HG03139 (cell line): ENCODE results near the gene ST8SIA4.

Experiments
- ATAC-seq: cut with Tn5 transposase; IDR thresholded peaks from one replicate; pipeline ENCODE4 v1.9.1; 2021; ENCODE audit not compliant: unreplicated experiment

Gene ST8SIA4

DNA sequence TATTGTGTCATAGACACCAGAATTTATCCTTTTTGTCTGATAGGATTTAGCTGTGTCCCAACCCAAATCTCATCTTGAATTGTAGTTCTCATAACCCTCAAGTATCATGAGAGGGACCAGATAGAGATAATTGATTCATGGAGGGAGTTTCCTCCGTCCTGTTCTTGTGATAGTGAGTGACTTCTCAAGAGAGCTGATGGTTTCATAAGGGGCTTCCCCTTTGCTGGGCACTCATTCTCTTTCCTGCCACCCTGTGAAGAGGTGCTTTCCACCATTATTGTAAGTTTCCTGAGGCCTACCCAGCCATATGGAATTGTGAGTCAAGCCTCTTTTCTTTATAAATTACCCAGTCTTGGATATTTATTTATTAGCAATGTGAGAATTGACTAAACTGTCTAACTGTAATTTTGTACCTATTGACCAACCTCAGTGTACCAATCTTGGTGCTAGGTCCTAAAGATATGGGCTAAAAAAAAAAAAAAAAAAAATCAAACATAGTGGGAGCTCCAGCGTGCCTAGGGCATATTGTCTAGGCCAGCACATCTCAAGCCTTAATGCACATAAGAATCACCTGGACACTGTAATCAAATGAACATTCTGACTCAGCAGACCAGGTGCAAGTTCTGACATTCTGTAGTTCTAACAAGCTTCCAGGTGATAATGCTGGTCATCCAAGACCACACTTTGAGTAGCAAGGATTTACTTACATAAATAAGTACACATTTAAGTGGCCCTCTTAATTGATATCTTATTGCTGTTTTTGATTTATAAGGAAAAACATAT, 30.5 kb downstream of the ST8SIA4 start:
- ATAC-seq = no peak

DNA sequence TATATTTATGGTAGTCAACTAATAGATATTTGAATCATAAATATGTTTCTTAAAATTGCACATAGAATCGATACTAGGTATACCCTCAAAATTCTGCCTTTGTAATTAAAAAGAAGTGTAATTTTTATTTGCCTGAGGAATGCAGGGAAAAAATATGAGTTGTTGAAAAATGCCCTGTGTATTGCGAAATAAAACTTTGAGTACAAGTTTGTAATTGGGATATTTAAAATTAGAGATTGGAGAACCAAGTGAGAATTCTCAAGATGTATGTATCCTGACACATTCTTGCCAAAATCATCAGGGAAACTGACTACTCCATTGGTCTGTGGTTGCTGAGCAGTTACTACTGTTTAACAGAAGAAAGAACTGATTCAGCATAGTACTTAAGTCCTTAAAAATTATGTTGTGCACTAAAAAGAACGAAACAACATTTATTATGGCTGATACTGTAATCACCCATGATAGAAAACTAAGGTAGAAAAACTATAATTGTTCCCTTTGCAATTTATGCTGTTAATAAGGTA, 36.0 kb downstream of the ST8SIA4 start:
- no peak for ATAC-seq

DNA sequence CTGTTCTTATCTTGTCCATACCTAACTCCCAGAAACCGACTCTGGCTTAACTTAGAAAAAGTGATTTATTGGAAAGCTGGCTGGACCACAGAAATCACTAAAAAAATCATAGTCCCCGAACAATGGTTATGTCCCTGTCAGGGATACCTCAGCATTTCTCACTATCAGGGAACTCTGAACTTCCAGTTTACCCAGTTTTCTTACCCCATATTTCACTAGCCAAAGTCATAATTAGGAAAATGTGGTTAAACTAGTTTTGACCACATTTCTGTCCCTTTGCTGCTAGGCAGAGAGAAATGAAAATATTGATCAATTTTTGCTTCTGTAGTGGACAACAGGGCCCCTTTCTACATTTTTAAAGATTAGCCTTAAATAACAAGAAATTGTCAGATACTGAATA, 38.2 kb downstream of the ST8SIA4 start:
- no peak for ATAC-seq

DNA sequence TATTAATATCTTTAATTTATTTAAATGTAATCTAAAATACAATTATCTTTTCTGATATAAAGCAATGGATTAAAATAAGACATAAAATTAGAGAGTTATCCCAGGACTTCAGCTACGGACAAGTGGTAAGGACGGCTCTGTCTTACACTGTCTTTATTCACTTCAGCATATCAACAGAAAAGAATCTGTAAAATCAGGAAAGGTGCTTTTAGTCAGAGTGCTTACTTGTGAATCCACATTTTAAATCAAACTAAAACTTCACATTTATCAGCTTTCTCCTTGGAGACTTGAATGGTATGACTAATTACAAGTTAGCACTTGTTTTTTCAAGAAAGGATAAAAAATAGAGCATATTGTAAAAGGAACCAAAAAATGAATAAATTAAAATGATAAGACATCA, 39.3 kb downstream of the ST8SIA4 start:
- ATAC-seq = no peak

DNA sequence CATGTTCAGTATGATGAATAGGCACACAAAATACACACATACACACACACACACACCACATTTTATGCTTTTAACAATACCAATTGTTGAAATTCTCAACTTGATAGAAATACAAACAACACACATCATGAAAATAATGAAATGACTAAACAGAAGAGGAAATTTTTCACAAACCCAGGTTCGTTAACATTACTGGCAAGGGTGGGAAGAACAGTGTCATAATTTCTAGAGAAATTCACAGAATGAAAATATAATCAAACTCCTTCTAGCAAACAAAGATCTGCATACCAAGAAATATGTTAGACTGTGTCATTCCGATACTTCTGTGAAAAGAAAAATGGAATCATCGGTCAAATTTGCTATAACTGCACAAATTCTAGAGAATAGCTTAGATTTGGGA, 41.9 kb downstream of the ST8SIA4 start:
- no peak for ATAC-seq

DNA sequence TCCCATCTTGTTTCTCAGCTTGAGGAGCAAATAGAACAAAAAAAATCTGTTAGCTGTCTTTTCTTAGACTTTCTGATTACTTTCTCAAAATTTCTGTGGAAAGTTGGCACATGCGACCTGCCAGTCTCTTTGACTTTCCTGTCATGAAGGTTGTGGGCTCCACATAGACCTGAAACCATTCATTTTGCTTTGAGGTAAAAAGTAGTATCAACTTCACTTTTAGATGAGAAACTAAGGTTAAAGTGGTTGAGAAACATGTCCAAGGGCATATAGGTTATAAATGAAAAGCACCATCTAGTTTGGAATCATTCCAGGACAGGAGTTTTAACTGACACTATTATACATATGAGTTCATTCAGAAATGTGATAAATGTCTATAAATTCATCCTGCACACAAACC, 42.7 kb downstream of the ST8SIA4 start:
- no peak for ATAC-seq

DNA sequence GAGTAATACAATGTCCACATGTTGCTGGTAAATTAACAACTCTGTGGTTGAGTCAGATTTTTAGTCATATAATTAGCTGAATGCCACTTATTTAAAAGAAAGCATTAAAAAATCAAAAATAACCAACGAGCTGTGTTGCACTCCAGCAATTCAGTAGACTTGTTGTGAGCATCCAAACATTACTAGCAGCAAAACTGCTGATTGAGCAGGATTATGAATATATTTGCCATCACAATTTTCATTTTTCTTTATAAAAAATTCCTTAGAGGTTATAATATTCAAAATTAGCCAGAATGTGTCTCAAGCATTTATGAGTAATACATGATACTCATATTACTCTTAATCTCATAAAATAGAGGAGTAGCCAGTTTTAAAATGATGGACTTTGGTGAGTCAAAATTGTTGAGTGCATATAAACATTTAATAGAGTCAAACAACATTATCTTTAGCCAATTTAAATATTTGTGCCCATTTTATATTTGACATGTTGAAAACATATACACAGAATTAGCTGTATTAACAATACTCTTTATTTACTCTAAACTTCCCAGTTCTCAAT, 44.0 kb downstream of the ST8SIA4 start:
- ATAC-seq = no peak

DNA sequence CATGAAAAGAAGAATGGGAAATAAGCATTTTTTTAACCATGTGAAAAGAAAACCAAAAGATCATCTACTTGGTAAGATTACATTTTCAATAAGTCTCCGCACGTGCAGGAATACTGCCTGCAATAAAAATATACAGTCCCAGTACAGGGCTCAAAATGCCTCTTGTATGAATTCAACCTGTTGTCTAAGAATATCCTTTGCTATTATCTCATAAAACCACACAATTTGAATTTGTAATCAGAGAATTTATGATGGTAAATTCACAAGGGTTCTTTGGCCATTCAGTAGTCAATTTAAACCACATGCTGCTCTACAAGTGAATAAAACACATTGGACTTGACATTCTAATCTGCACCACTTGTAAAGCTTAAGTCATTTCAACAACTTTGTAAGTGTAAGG, 46.6 kb downstream of the ST8SIA4 start:
- ATAC-seq = no peak

DNA sequence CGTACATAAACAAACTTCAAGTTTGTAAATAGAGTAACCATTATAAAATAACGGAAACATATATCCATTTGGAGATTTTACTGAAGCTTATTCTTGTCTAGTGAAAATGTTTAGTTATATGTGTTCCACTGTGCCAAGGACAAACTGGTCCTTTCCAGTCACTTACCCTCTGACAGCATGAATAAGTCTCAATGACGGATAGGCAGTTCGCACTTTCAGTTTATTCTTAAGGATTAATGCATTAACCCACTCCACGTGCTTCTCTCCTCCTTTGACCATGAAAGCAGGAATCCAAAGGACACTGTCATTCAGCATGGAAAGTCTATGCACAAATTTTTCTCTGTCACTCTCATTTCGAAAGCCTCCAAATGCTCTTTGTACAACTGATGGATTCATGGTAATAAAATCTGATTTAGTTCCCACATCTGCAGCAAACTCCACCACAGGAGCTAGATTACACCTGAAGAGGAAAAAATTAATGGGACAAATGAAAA, 47.1 kb downstream of the ST8SIA4 start:
- ATAC-seq = no peak

DNA sequence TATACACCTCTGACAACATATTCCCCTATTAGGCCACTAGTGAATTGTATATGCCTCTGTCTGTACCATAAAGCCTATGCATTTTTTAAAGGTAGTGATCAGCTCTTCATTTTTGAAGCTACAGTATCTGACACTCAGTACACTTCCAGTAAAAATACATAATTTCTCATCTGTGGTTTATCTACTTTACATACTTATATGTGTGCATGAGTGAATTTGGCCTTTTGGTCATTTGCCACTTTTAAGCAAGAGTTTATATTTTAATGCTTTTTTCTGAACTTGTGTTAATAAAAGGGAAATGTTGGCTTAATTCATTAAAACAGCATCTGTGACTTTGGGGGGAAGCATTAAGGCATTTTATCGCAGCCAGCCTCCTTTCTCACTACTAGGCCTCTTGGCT, 47.8 kb downstream of the ST8SIA4 start:
- no peak for ATAC-seq

DNA sequence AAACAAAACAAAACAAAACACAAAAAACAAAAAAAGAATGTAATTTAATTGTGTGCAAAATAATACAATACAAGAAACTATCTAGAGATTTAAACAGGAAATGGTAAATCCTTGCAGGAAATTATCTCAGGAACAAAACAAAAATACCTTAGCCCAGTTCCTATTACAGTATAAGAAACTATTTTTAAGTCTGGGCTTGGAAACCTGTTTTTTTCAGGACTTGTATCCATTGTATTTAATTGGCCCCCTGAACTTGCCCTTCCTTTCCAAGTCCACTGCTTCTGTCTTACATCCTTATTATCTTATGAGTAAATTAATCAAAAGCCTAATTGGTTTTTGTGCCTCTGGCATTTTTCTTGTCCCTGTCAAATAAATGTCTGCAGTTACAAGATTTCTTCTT, 48.5 kb downstream of the ST8SIA4 start:
- ATAC-seq = no peak

DNA sequence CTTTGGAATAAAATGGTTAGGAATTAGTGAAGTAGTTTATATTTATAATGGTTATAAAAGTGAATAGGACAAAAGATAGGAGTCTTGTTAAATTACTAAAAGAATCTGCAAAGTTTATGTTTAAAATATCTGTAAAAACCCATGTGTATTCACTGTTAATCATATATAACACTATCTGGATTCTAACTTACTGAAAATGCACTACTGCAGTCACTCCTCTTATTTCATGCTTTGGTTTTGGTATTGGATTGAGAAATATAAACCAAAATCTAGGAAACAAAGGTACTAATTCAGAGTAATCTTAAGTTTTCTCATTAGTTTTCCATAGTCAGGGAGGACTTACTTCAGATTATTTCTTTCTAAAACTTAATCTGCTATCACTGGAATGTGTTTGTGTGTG, 49.5 kb downstream of the ST8SIA4 start:
- ATAC-seq = no peak

DNA sequence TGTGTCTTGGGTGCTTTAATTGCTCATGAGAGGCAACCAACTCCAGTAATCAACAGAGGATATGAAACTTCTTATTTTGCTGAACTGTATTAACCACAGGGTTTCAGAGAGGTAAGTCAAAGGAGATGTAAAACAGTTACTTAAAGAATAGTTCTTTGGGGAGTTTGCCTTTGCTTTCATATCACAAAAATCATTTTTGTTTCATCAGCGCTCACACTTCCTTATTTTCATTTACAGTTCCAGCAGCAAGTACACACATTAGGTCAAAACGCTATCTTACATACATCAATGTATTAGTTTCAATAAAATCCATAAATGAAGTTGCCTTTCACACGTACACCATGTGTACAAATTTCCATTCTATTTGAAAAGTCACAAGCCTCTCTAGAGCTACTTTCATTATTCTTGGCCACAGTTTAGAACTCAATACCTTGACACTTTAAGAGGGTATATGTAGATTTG, 50.1 kb downstream of the ST8SIA4 start:
- peak; percentile 95 for ATAC-seq

DNA sequence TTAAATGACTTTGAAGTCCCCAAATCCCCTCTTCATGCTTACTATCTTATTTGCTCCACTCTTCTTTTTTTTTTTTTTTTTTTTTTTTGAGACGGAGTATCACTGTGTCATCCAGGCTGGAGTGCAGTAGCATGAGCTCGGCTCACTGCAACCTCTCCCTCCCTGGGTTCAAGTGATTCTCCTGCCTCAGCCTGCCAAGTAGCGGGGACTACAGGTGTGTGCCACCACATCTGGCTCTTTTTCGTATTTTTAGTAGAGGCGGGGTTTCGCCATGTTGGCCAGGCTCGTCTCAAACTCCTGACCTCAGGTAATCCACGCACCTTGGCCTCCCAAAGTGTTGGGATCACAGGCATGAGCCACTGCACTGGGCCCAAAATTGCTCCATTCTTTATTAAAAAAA, 51.0 kb downstream of the ST8SIA4 start:
- no peak for ATAC-seq

DNA sequence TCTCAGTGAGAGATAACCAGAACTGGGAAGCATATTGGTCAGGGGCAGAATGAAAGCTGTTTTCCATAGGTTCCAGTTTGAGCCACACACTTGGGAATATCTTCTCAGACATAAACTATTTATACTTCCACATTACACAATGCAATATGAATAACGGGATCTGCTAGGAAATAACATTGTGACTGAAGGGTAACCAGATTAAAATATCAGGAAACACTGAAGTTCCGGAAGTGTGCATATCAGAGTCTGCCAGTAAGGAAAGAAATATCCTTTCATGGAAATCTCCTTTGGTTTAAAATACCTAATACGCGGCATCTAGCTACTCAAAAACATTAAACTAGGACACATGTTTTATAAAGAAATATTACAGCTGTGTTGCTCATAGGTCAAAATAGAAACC, 56.3 kb downstream of the ST8SIA4 start:
- ATAC-seq = no peak

DNA sequence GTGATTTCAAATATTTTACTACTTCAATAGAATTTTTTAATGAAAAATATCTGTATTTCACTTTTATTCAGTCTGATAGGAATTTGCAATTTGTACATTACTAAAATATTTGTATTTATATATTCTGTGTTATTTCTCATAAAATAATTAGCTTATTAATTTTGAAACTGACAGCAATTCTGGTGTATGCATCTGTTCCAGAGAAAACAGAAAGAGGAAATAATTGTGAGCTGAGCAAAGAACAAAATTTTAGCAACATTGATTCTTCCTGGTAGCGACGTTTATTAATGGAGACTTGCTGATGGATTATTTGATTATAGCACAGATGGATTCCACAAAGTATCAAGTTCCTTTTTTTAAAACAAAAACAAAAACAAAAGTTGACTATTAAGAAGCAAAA, 61.0 kb downstream of the ST8SIA4 start:
- no peak for ATAC-seq

DNA sequence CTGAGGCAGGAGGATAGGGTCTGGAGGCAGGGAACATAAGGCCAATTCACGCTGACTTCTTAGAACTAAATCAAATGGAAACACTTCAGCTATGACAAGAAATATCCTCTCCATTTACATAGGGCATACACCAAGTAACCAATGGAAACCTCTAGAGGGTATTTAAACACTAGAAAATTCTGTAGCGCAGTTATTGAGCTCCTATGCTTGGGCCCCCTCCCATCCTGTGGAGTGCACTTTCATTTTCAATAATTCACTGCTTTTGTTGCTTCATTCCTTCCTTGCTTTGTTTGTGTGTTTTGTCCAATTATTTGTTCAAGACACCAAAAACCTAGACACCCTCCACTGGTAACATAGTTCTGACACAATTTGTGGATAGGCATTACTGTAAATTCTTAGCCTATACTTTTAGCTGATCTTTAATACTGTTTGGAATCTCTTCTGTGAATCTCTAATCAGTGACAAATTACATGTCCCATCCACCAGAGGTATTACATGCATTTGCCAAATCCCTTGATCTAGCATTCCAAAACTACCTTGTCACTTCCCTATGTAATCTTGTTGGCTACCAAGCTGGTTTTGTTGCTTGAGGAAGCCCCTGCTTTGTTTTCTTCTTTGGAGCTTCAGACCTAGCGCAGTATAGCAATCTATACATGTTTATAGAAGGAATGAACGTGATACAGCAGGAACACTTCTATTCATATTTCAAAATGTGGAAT, 61.6 kb downstream of the ST8SIA4 start:
- no peak for ATAC-seq

DNA sequence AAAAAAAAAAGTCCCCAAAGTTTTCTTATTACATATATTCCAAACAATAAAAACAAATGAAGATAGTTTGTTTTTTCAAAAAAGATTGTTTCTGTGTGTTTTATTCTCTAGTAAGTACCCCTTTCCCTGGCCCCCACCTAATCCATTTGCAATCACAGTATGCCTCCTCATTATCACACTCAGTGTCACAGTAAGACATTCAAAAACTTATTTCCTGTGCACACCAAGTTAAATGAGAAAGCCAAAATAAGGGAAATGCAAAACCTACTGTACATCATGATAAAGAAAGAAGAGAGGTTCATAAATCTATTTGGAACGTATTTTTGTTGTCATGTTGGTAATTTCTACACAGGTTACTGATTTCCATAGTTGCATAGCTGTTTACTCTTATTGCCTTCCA, 62.3 kb downstream of the ST8SIA4 start:
- ATAC-seq = peak; percentile 41

DNA sequence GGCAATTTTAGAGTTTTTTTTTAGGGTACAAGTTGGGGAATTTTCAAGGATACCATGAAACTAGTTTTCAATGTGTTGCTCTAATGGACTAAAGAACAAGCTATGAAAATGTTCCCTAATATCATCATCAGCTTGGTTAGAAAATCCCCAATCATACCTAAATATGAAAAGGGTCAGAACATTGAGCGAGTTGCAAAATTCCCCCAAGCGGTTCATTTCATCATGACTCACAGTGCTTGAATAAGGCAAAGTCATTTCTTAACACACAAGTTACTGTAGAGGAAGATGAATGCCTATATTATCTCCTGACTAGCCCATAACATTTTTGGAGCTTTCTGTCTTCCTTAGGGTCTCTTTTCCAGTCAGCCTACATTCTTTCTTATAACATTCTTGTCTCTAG, 62.7 kb downstream of the ST8SIA4 start:
- peak; percentile 64 for ATAC-seq

DNA sequence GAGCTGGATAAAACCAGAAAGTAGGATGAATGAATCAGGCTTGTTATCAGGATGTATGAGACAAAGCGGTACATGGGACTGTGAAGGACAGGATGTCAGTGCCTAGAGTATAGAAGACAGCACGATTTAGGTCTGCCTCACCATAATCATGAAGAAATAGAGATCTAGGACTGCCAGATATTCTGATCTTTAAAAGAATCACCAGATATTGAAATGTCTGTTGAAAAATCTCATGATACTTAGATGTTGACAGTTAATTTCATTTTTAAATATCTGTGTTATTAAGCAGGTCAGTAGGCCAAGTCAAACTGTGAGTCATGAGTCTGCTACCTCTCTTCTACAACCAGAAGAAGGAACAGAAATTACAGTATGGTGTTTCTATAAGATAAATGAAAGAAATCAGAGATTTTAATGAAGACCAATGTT, 65.0 kb downstream of the ST8SIA4 start:
- ATAC-seq = no peak

DNA sequence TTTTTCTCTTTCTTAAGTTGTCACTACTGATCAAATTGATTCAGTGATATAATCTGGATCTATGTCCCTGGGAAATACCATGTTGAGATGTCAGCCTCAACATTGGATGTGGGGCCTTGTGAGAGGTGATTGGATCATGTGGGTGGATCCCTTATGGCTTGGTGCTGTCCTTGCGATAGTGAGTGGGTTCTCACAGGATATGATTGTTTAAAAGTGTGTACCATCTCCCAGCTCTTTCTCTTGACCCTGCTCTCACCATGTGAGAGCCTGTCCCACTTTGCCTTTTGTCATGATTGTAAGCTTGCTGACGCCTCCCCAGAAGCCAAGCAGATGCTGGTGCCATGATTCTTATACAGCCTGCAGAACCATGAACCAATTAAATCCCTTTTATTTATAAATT, 68.6 kb downstream of the ST8SIA4 start:
- no peak for ATAC-seq
